ENCODE results near the gene PTPN11.

DNA sequence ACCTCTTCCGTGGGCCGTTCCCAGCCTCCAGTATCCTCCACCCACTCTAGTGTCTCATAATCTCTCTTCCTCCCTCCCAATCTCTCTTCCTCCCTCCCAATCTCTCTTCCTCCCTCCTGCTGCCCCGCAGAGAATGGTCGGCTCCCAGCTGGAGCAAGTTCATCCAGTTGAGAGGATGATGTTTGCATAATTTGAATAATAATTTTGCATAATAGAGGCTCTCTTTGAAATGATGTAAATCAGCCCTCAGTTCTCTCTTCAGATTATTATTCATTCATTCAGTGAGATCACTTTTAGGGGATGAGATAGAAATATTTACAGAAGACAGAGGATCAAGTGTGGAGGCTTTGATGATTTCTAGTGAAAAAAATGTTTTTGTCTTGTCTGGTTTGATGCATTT is 125.0 kb downstream of the PTPN11 start:
- TF ChIP-seq MXI1 (conservative IDR thresholded peaks at IDR 0.05; ENCODE audit: poor library complexity, severe bottlenecking), result no peak
- no peak for TF ChIP-seq EZH2 (IDR thresholded peaks at IDR 0.05; ENCODE audit: borderline replicate concordance, insufficient read depth, low read length, poor library complexity, severe bottlenecking)
- TF ChIP-seq TAF1 (IDR thresholded peaks at IDR 0.05; ENCODE audit: low read depth), result no peak
- TF ChIP-seq POLR2AphosphoS5 (IDR thresholded peaks at IDR 0.05), result no peak
- no peak for TF ChIP-seq CTCF (IDR thresholded peaks at IDR 0.05; ENCODE audit: poor library complexity, severe bottlenecking)
